Progenitor cell of endocrine pancreas (in vitro differentiated cells): ENCODE measurements around the gene GTF2A1L. TPM values are rescaled to one million over a fixed set of nuclear protein-coding genes. Genes with fewer than 3 reads are reported as not detected.
A peak's percentile ranks its signal among the peaks of the same experiment; 100 is the strongest.

Experiments used
- DNase-seq: peaks from one replicate; pipeline ENCODE4 v3.0.0; 2021; ENCODE audit warnings: low spot score; ENCODE audit not compliant: unreplicated experiment
- H3K27ac Mint-ChIP-seq: 2 replicates; pipeline ENCODE4 v1.8.0; 2021; ENCODE audit warnings: mild to moderate bottlenecking, moderate library complexity, mixed read lengths
- H3K27me3 Mint-ChIP-seq: 2 replicates; pipeline ENCODE4 v1.8.0; 2021; ENCODE audit warnings: mixed read lengths
- H3K36me3 Mint-ChIP-seq: 2 replicates; pipeline ENCODE4 v1.8.0; 2022; ENCODE audit warnings: mixed read lengths; ENCODE audit not compliant: insufficient read depth
- H3K4me1 Mint-ChIP-seq: 2 replicates; pipeline ENCODE4 v1.8.0; 2021; ENCODE audit warnings: low read depth, mixed read lengths
- H3K4me3 Mint-ChIP-seq: 2 replicates; pipeline ENCODE4 v1.8.0; 2021; ENCODE audit warnings: low read depth, mild to moderate bottlenecking, moderate library complexity, mixed read lengths
- H3K9me3 Mint-ChIP-seq: 2 replicates; pipeline ENCODE4 v1.8.0; 2021; ENCODE audit warnings: low read depth, mixed read lengths
- total RNA-seq: library from RNA; stranded (reverse); gene quantifications from 2 replicates; pipeline ENCODE4 v1.2.1, GENCODE V29; 2021
- TF ChIP-seq, protein P1 (sequence below): fragments of 200-600 bp; sonication (generic); IDR thresholded peaks from one replicate; pipeline ENCODE4 v1.5.0; 2021; ENCODE audit warnings: antibody characterized with exemption, mild to moderate bottlenecking; ENCODE audit not compliant: unreplicated experiment

GTF2A1L gene
- total RNA-seq, 1 donor from 2014 or later: not detected

DNA sequence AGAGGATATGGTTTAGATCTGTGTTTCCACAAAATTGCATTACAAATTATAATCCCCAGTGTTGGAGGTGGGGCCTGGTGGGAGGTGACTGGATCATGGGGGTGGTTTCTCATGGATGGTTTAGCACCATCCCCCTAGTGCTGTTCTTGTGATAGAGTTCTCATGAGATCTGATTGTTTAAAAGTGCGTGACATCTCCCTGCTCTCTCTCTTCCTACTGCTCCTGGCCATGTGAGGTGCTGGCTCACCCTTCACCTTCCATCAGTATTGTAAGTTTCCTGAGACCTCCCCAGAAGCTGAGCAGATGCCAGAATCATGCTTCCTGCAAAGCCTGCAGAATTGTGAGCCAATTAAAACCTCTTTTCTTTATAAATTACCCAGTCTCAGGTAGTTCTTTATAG is 104.7 kb downstream of the GTF2A1L start:
- Mint-ChIP-seq H3K4me1 (peaks cover 8% of the 10 kb centered on the region), H3K27me3 (no peaks in the 10 kb centered on the region), H3K27ac (no peak overlapping the region), H3K4me3 (no peak overlapping the region), H3K36me3 (no peaks in the 10 kb centered on the region), H3K9me3 (no peaks in the 10 kb centered on the region)
- no peak for DNase-seq
- TF ChIP-seq, protein P1, sequence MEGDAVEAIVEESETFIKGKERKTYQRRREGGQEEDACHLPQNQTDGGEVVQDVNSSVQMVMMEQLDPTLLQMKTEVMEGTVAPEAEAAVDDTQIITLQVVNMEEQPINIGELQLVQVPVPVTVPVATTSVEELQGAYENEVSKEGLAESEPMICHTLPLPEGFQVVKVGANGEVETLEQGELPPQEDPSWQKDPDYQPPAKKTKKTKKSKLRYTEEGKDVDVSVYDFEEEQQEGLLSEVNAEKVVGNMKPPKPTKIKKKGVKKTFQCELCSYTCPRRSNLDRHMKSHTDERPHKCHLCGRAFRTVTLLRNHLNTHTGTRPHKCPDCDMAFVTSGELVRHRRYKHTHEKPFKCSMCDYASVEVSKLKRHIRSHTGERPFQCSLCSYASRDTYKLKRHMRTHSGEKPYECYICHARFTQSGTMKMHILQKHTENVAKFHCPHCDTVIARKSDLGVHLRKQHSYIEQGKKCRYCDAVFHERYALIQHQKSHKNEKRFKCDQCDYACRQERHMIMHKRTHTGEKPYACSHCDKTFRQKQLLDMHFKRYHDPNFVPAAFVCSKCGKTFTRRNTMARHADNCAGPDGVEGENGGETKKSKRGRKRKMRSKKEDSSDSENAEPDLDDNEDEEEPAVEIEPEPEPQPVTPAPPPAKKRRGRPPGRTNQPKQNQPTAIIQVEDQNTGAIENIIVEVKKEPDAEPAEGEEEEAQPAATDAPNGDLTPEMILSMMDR: no peak

DNA sequence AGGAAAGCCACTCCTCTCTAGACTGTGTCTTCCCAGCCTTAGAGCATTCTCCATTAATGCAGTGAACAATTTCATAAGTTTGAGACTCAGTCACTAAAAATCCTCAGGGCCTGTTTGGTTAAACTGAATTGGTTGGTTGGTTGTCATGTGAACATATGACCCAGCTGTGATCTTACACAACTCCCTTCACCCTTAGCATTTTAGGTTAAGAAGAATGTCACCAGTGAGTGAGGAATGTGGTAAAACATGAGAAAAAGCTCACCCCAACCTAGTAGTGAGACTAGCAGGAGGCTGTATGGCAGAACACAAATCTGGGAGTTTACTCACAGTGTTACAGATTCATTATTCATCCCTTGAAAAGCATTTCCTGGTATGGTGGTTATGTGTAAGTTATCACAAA is 105.5 kb downstream of the GTF2A1L start:
- TF ChIP-seq, protein P1: no peak
- Mint-ChIP-seq H3K27ac (no peak overlapping the region), H3K4me3 (no peak overlapping the region), H3K36me3 (no peaks in the 10 kb centered on the region), H3K27me3 (no peaks in the 10 kb centered on the region), H3K9me3 (no peaks in the 10 kb centered on the region), H3K4me1 (peaks cover 8% of the 10 kb centered on the region)
- no peak for DNase-seq

- H3K27me3 Mint-ChIP-seq: no peaks in the 10 kb centered on the region
- TF ChIP-seq, protein P1: no peak
- DNase-seq: no peak
- no peak overlapping the region for H3K4me3 Mint-ChIP-seq
- H3K36me3 Mint-ChIP-seq: no peaks in the 10 kb centered on the region
- peaks cover 8% of the 10 kb centered on the region for H3K4me1 Mint-ChIP-seq
- H3K27ac Mint-ChIP-seq: no peak overlapping the region
- H3K9me3 Mint-ChIP-seq: no peaks in the 10 kb centered on the region
These were observed 106.6 kb downstream of the GTF2A1L start for GRCh38 chr2:48724278-48724677.

DNA sequence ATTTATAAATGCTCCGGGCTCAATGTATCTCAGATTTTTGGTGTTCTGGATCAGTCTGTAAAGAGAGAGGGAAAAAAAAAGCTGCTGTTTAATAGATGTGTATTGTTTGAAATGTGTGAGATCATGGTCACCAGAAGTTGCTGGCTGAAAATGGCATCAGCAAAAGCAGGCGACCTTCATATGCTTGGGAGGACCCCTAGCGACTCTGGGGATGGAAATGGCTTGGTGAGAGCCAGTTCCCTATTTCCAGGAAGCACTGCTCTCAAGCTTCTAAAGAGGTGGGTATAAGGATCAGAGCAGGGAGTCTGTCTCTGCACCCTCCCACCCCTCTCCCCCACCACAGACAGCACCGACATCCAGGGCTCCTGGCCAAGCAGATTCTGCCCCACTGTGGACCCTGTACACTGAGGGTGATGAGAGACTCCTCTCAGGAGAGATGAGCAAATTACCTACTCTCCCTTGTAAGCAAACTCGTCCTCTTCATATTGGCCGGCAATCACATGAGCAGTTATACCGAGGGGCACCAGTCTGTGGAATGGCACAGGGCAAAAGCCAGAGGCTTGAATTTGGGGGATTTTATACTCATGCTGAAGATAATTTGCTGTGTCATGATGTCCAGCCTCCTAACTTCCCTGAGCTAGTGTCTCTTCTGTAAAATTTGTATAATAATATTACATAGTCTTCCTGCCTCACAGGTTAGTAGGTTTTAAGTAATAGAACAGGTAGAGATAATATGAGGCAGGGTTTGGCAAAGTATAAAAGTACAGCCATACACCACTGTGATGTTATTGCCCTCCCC is 108.2 kb downstream of the GTF2A1L start:
- Mint-ChIP-seq H3K36me3 (no peaks in the 10 kb centered on the region), H3K4me1 (no peaks in the 10 kb centered on the region), H3K27ac (no peak overlapping the region), H3K4me3 (no peak overlapping the region), H3K27me3 (no peaks in the 10 kb centered on the region), H3K9me3 (no peaks in the 10 kb centered on the region)
- no peak for DNase-seq
- TF ChIP-seq, protein P1: no peak

- TF ChIP-seq, protein P1: peak; percentile 35
- H3K9me3 Mint-ChIP-seq: no peaks in the 10 kb centered on the region
- H3K4me1 Mint-ChIP-seq: no peaks in the 10 kb centered on the region
- H3K4me3 Mint-ChIP-seq: no peak overlapping the region
- DNase-seq: no peak
- H3K27ac Mint-ChIP-seq: no peak overlapping the region
- H3K27me3 Mint-ChIP-seq: no peaks in the 10 kb centered on the region
- H3K36me3 Mint-ChIP-seq: no peaks in the 10 kb centered on the region
These were observed 109.9 kb downstream of the GTF2A1L start for GRCh38 chr2:48727560-48727959.
